ENCODE measurements around the gene DLL4. TPM values are rescaled to one million over a fixed set of nuclear protein-coding genes. Genes with fewer than 3 reads are reported as not detected.

Gene DLL4
- total RNA-seq, 2 donors from 2014 or later: 0.17 TPM; not detected in 1

GRCh38 chr15:40926659-40927494 lies 2.3 kb upstream of the DLL4 start:
- Mint-ChIP-seq H3K4me3 (peak overlapping the region; percentile 47), H3K27ac (no peak overlapping the region), H3K27me3 (peaks cover 42 to 45% of the 10 kb centered on the region in 2 donors), H3K4me1 (ENCODE audit: low read depth in 2 of 2) (peaks cover 25 to 35% of the 10 kb centered on the region in 2 donors), H3K9me3 (no peaks in the 10 kb centered on the region), H3K36me3 (no peaks in the 10 kb centered on the region)
- no peak for ATAC-seq
- DNase-seq (ENCODE audit: low spot score): no peak

- H3K4me3 Mint-ChIP-seq: peak overlapping the region; percentile 47
- no peak for DNase-seq (ENCODE audit: low spot score)
- no peak overlapping the region for H3K27ac Mint-ChIP-seq
- no peak for ATAC-seq
- H3K9me3 Mint-ChIP-seq: no peaks in the 10 kb centered on the region
- peaks cover 29 to 41% of the 10 kb centered on the region in 2 donors for H3K4me1 Mint-ChIP-seq (ENCODE audit: low read depth in 2 of 2)
- H3K27me3 Mint-ChIP-seq: peaks cover 47 to 51% of the 10 kb centered on the region in 2 donors
- no peaks in the 10 kb centered on the region for H3K36me3 Mint-ChIP-seq
These were observed 1.7 kb upstream of the DLL4 start for GRCh38 chr15:40927495-40927872.

GRCh38 chr15:40927873-40928806 lies 1.0 kb upstream of the DLL4 start:
- Mint-ChIP-seq H3K27ac (no peak overlapping the region), H3K27me3 (peaks cover 44 to 53% of the 10 kb centered on the region in 2 donors), H3K36me3 (no peaks in the 10 kb centered on the region), H3K4me3 (peak overlapping the region; percentile 76), H3K9me3 (no peaks in the 10 kb centered on the region), H3K4me1 (ENCODE audit: low read depth in 2 of 2) (peaks cover 29 to 41% of the 10 kb centered on the region in 2 donors)
- DNase-seq (ENCODE audit: low spot score): no peak
- ATAC-seq: peak in 1 of 2 donors; percentile 8

- Mint-ChIP-seq H3K4me1 (ENCODE audit: low read depth in 2 of 2) (peaks cover 29 to 40% of the 10 kb centered on the region in 2 donors), H3K36me3 (no peaks in the 10 kb centered on the region), H3K27ac (no peak overlapping the region), H3K9me3 (no peaks in the 10 kb centered on the region), H3K4me3 (peak overlapping the region; percentile 76), H3K27me3 (peaks cover 44 to 54% of the 10 kb centered on the region in 2 donors)
- DNase-seq (ENCODE audit: low spot score): no peak
- ATAC-seq: peak; percentile 3 to 7
These were observed 705 bp downstream of the DLL4 start for GRCh38 chr15:40929660-40930429.

- no peak for ATAC-seq
- Mint-ChIP-seq H3K4me3 (peak overlapping the region; percentile 74), H3K4me1 (ENCODE audit: low read depth in 2 of 2) (peaks cover 29 to 35% of the 10 kb centered on the region in 2 donors), H3K36me3 (no peaks in the 10 kb centered on the region), H3K27ac (no peak overlapping the region), H3K27me3 (peaks cover 38 to 47% of the 10 kb centered on the region in 2 donors), H3K9me3 (no peaks in the 10 kb centered on the region)
- DNase-seq (ENCODE audit: low spot score): no peak
These were observed 1.5 kb downstream of the DLL4 start for GRCh38 chr15:40930430-40931299.

GRCh38 chr15:40931300-40932142 lies 2.4 kb downstream of the DLL4 start:
- H3K27me3 Mint-ChIP-seq: peaks cover 38 to 46% of the 10 kb centered on the region in 2 donors
- H3K4me1 Mint-ChIP-seq (ENCODE audit: low read depth in 2 of 2): peaks cover 29 to 34% of the 10 kb centered on the region in 2 donors
- DNase-seq (ENCODE audit: low spot score): no peak
- H3K27ac Mint-ChIP-seq: no peak overlapping the region
- no peaks in the 10 kb centered on the region for H3K9me3 Mint-ChIP-seq
- no peaks in the 10 kb centered on the region for H3K36me3 Mint-ChIP-seq
- H3K4me3 Mint-ChIP-seq: peak overlapping the region; percentile 74
- ATAC-seq: no peak

GRCh38 chr15:40932156-40932555 lies 3.0 kb downstream of the DLL4 start:
- ATAC-seq (peak in 1 of 2 donors; percentile 59), DNase-seq (ENCODE audit: low spot score) (no peak)
- H3K4me3 Mint-ChIP-seq: no peak overlapping the region
- no peak overlapping the region for H3K27ac Mint-ChIP-seq
- peaks cover 33 to 40% of the 10 kb centered on the region in 2 donors for H3K27me3 Mint-ChIP-seq
- H3K9me3 Mint-ChIP-seq: no peaks in the 10 kb centered on the region
- H3K36me3 Mint-ChIP-seq: no peaks in the 10 kb centered on the region
- H3K4me1 Mint-ChIP-seq (ENCODE audit: low read depth in 2 of 2): peaks cover 25 to 29% of the 10 kb centered on the region in 2 donors

- no peak overlapping the region for H3K27ac Mint-ChIP-seq
- H3K4me3 Mint-ChIP-seq: no peak overlapping the region
- no peaks in the 10 kb centered on the region for H3K9me3 Mint-ChIP-seq
- H3K36me3 Mint-ChIP-seq: no peaks in the 10 kb centered on the region
- H3K27me3 Mint-ChIP-seq: peaks cover 31 to 36% of the 10 kb centered on the region in 2 donors
- peaks cover 23 to 27% of the 10 kb centered on the region in 2 donors for H3K4me1 Mint-ChIP-seq (ENCODE audit: low read depth in 2 of 2)
- ATAC-seq: no peak
- no peak for DNase-seq (ENCODE audit: low spot score)
These were observed 3.7 kb downstream of the DLL4 start for GRCh38 chr15:40932649-40933516.

- DNase-seq (ENCODE audit: low spot score) (no peak), ATAC-seq (no peak)
- peaks cover 31 to 36% of the 10 kb centered on the region in 2 donors for H3K27me3 Mint-ChIP-seq
- no peak overlapping the region for H3K4me3 Mint-ChIP-seq
- peaks cover 23 to 27% of the 10 kb centered on the region in 2 donors for H3K4me1 Mint-ChIP-seq (ENCODE audit: low read depth in 2 of 2)
- H3K27ac Mint-ChIP-seq: no peak overlapping the region
- H3K9me3 Mint-ChIP-seq: no peaks in the 10 kb centered on the region
- no peaks in the 10 kb centered on the region for H3K36me3 Mint-ChIP-seq
These were observed 4.4 kb downstream of the DLL4 start for GRCh38 chr15:40933517-40933902.

- H3K4me1 Mint-ChIP-seq (ENCODE audit: low read depth in 2 of 2): peaks cover 22 to 23% of the 10 kb centered on the region in 2 donors
- no peak overlapping the region for H3K4me3 Mint-ChIP-seq
- peaks cover 27 to 36% of the 10 kb centered on the region in 2 donors for H3K27me3 Mint-ChIP-seq
- DNase-seq (ENCODE audit: low spot score) (no peak), ATAC-seq (no peak)
- H3K9me3 Mint-ChIP-seq: no peaks in the 10 kb centered on the region
- no peak overlapping the region for H3K27ac Mint-ChIP-seq
- H3K36me3 Mint-ChIP-seq: no peaks in the 10 kb centered on the region
These were observed 5.3 kb downstream of the DLL4 start for GRCh38 chr15:40934457-40934856.

GRCh38 chr15:40936234-40936708 lies 7.1 kb downstream of the DLL4 start:
- no peak for ATAC-seq
- H3K4me1 Mint-ChIP-seq (ENCODE audit: low read depth in 2 of 2): peaks cover 13 to 18% of the 10 kb centered on the region in 2 donors
- DNase-seq (ENCODE audit: low spot score): no peak
- H3K36me3 Mint-ChIP-seq: no peaks in the 10 kb centered on the region
- H3K27ac Mint-ChIP-seq: no peak overlapping the region
- H3K27me3 Mint-ChIP-seq: peaks cover 14 to 22% of the 10 kb centered on the region in 2 donors
- H3K9me3 Mint-ChIP-seq: no peaks in the 10 kb centered on the region
- H3K4me3 Mint-ChIP-seq: no peak overlapping the region

Data from natural killer cell treated with Interleukin-12 subunit alpha and Interleukin-12 subunit beta and Interleukin-15 and Interleukin-18, amount 100 ng/mL, for 72 hours (primary cell).